HCT116 (cell line): Measurements from ENCODE around the gene MDM4. TPM values are rescaled to one million over a fixed set of nuclear protein-coding genes. Genes with fewer than 3 reads are reported as not detected.
"Not testable (repeated sequence)": the region's sequence is repeated elsewhere in the genome, so short reads cannot be mapped to it uniquely, and the experiment has no call there.

ENCODE experiments used
- ATAC-seq: fragments of 200-7000 bp; cut with Tn5 transposase; 2 replicates; pipeline ENCODE4 v1.9.1; 2020; ENCODE audit warnings: mild to moderate bottlenecking, moderate library complexity
- BruUV-seq: library from RNA; stranded (reverse); fragments of 400-500 nt; replicated peaks from 2 replicates; lab custom pipeline; 2021; lab: Mats Ljungman, UMichigan
- CTCF ChIA-PET: fragments of 300-600 bp; sonication (Branson Sonifier 250); formaldehyde crosslinking; loops from one replicate; lab custom pipeline; 2021; ENCODE audit warnings: antibody characterized with exemption; lab: Charles Lee
- POLR2A ChIA-PET: fragments of 300-600, 350-600 bp; sonication (Branson Sonifier 250); formaldehyde crosslinking; loops from one replicate; lab custom pipeline; 2021; ENCODE audit warnings: antibody characterized with exemption; lab: Charles Lee
- RAD21 ChIA-PET, 2 experiments: fragments of 300-600 bp; sonication (Branson Sonifier 250); formaldehyde crosslinking; loops; one replicate each; lab custom pipeline; 2023; ENCODE audit warnings: low total read pairs in 2 of 2; ENCODE audit not compliant: uncharacterized antibody in 2 of 2, unreplicated experiment in 2 of 2, low non-redundant PET in 1 of 2; lab: Charles Lee
- DNase-seq: peaks from one replicate; pipeline ENCODE4 v3.0.0-alpha.2; 2010; ENCODE audit warnings: low read depth, low spot score
- H2AFZ ChIP-seq: fragments of 200-600 bp; shearing (Covaris generic), sonication (generic); 2 replicates; pipeline ENCODE4 v1.6.1; 2017; ENCODE audit warnings: low read depth, mixed run types, mixed read lengths, antibody characterized with exemption, low read length; ENCODE audit not compliant: poor library complexity, severe bottlenecking
- H3K27ac ChIP-seq: 2 replicates; pipeline ENCODE4 v1.5.1; 2012; ENCODE audit warnings: low read depth, low read length
- H3K27me3 ChIP-seq: fragments of 200-600 bp; sonication (generic); 2 replicates; pipeline ENCODE4 v1.6.1; 2016; ENCODE audit warnings: mixed run types, low read length, mixed read lengths; ENCODE audit not compliant: insufficient read depth
- H3K36me3 ChIP-seq, 2 experiments: fragments of 200-500 bp in 1 of 2; fragments of 200-600 bp in 1 of 2; sonication (Bioruptor generic) in 1 of 2; sonication (generic) in 1 of 2; 2 replicates each; pipeline versions ENCODE4 v1.5.1 to v1.6.1; 2014 to 2016; ENCODE audit warnings: low read length in 2 of 2, inconsistent platforms in 1 of 2, mixed read lengths in 1 of 2, mixed run types in 1 of 2; ENCODE audit not compliant: insufficient read depth in 2 of 2, control insufficient read depth in 1 of 2
- H3K4me1 ChIP-seq, 2 experiments: fragments of 200-600 bp in 1 of 2; sonication (generic) in 1 of 2; 2 replicates each; pipeline versions ENCODE4 v1.5.1 to v1.6.1; 2012 to 2017; ENCODE audit warnings: low read length in 2 of 2, inconsistent platforms in 1 of 2, mild to moderate bottlenecking in 1 of 2, mixed read lengths in 1 of 2, mixed run types in 1 of 2, moderate library complexity in 1 of 2; ENCODE audit not compliant: insufficient read depth in 2 of 2, control insufficient read depth in 1 of 2
- H3K4me2 ChIP-seq: fragments of 200-600 bp; sonication (generic); 2 replicates; pipeline ENCODE4 v1.6.1; 2017; ENCODE audit warnings: mixed run types, low read length, mixed read lengths
- H3K4me3 ChIP-seq, 2 experiments: fragments of 200-600 bp in 1 of 2; sonication (generic) in 1 of 2; replicated peaks in 1 of 2; 2 replicates each; pipeline ENCODE4 v1.5.1; 2011 to 2016; ENCODE audit warnings: low read length in 2 of 2, control low read depth in 1 of 2, low read depth in 1 of 2, mild to moderate bottlenecking in 1 of 2, mixed read lengths in 1 of 2, mixed run types in 1 of 2
- H3K79me2 ChIP-seq: fragments of 200-600 bp; sonication (generic); 2 replicates; pipeline ENCODE4 v1.6.1; 2017; ENCODE audit warnings: mild to moderate bottlenecking, mixed run types, low read length, moderate library complexity, mixed read lengths; ENCODE audit not compliant: insufficient read depth
- H3K9ac ChIP-seq: fragments of 200-600 bp; sonication (generic); 2 replicates; pipeline ENCODE4 v1.6.1; 2016; ENCODE audit warnings: low read length, mixed read lengths
- H3K9me2 ChIP-seq: fragments of 200-600 bp; sonication (generic), shearing (Covaris generic); 2 replicates; pipeline ENCODE4 v1.6.1; 2017; ENCODE audit warnings: mixed run types, mild to moderate bottlenecking, moderate library complexity; ENCODE audit not compliant: insufficient read depth
- H3K9me3 ChIP-seq, 2 experiments: fragments of 200-500 bp in 1 of 2; fragments of 200-600 bp in 1 of 2; sonication (Bioruptor generic) in 1 of 2; sonication (generic) in 1 of 2; 2 replicates each; pipeline ENCODE4 v1.6.1; 2014 to 2017; ENCODE audit warnings: low read length in 2 of 2, mixed read lengths in 2 of 2, inconsistent platforms in 1 of 2, low read depth in 1 of 2, mild to moderate bottlenecking in 1 of 2, mixed run types in 1 of 2, moderate library complexity in 1 of 2; ENCODE audit not compliant: control insufficient read depth in 1 of 2, insufficient read depth in 1 of 2
- H4K20me1 ChIP-seq: fragments of 200-600 bp; sonication (generic), shearing (Covaris generic); 2 replicates; pipeline ENCODE4 v1.6.1; 2017; ENCODE audit warnings: mixed run types, mild to moderate bottlenecking, moderate library complexity; ENCODE audit not compliant: insufficient read depth
- CEBPB ChIP-seq: IDR thresholded peaks from 2 replicates; pipeline ENCODE4 v1.6.1; 2012; ENCODE audit warnings: low read depth
- EGR1 ChIP-seq: IDR thresholded peaks from 2 replicates; pipeline ENCODE4 v1.6.1; 2012; ENCODE audit warnings: low read depth
- ELF1 ChIP-seq: IDR thresholded peaks from 2 replicates; pipeline ENCODE4 v1.6.1; 2012; ENCODE audit warnings: low read depth, borderline replicate concordance
- FOSL1 ChIP-seq: IDR thresholded peaks from 2 replicates; pipeline ENCODE4 v1.6.1; 2012; ENCODE audit warnings: low read depth
- JUND ChIP-seq: IDR thresholded peaks from 2 replicates; pipeline ENCODE4 v1.6.1; 2012
- POLR2AphosphoS5 ChIP-seq: IDR thresholded peaks from 2 replicates; pipeline ENCODE4 v1.6.1; 2011; ENCODE audit warnings: mild to moderate bottlenecking, low read depth, low read length, moderate library complexity
- SP1 ChIP-seq: IDR thresholded peaks from 2 replicates; pipeline ENCODE4 v1.6.1; 2012; ENCODE audit warnings: low read depth
- SRF ChIP-seq: IDR thresholded peaks from 2 replicates; pipeline ENCODE4 v1.6.1; 2012; ENCODE audit warnings: low read depth
- TCF7L2 ChIP-seq: IDR thresholded peaks from 2 replicates; pipeline ENCODE4 v1.7.0; 2011; ENCODE audit warnings: borderline replicate concordance, inconsistent platforms; ENCODE audit not compliant: insufficient read depth, insufficient read length; ENCODE audit errors: extremely low read depth
- ZNF274 ChIP-seq: fragments of 200-500 bp; sonication (Bioruptor generic); IDR thresholded peaks from 2 replicates; pipeline ENCODE4 v1.6.1; 2014; ENCODE audit warnings: mild to moderate bottlenecking, low read depth, low read length, inconsistent platforms
- intact Hi-C: fragments of 100-400 bp; cut with micrococcal nuclease; formaldehyde crosslinking; loops from 2 replicates; pipeline ENCODE4 v1.10.0; 2022
- total RNA-seq: library from RNA; stranded (reverse); gene quantifications from one replicate; pipeline ENCODE4 v1.2.1, GENCODE V29; 2021; ENCODE audit not compliant: unreplicated experiment
- TF ChIP-seq, protein P1 (sequence below): IDR thresholded peaks from 2 replicates; pipeline ENCODE4 v1.6.1; 2012; ENCODE audit warnings: low read depth
- TF ChIP-seq, protein P2 (sequence below): IDR thresholded peaks from 2 replicates; pipeline ENCODE4 v1.6.1; 2011; ENCODE audit warnings: mild to moderate bottlenecking, low read length, moderate library complexity; ENCODE audit not compliant: insufficient replicate concordance; ENCODE audit errors: extremely low read depth
- TF ChIP-seq, protein P3 (sequence below): IDR thresholded peaks from 2 replicates; pipeline ENCODE4 v1.6.1; 2012

The MDM4 gene
- total RNA-seq, 1 experiment from 2014 or later, result 79.5 TPM

DNA sequence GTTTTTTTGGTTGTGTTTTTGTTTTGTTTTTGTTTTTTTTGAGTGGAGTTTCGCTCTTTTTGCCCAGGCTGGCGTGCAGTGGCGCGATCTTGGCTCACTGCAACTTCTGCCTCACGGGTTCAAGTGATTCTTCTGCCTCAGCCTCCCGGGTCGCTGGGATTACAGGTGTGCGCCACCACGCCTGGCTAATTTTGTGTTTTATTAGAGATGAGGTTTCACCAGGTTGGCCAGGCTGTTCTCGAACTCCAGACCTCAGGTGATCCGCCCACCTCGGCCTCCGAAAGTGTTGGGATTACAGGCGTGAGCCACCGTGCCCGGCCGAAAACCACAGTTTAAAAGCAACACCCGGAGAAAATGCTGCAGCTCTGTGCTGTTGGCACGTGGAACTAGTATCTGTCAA is 1.2 kb downstream of the MDM4 start:
- peaks cover 0 to 33% of the 10 kb centered on the region in 2 experiments; a peak in 1 of 4 replicates for H3K36me3 ChIP-seq
- H3K27me3 ChIP-seq, intact Hi-C loops, H2AFZ ChIP-seq, CTCF ChIA-PET, RAD21 ChIA-PET, H3K9me2 ChIP-seq, H4K20me1 ChIP-seq, ATAC-seq, BruUV-seq, DNase-seq, H3K9me3 ChIP-seq: not testable (repeated sequence)
- H3K9ac ChIP-seq, result peak overlapping the region; percentile 91
- POLR2A ChIA-PET, result interaction anchor here (2.8 kb wide), 1 partner anchor 11 kb away, joined by 63 read pairs; no protein-coding TSS in a partner anchor
- peaks cover 62% of the 10 kb centered on the region for H3K79me2 ChIP-seq
- H3K4me2 ChIP-seq, result peak overlapping the region; percentile 69
- H3K4me3 ChIP-seq, result peak overlapping the region; percentile 79
- H3K4me1 ChIP-seq, result peaks cover 20 to 21% of the 10 kb centered on the region in 2 experiments
- H3K27ac ChIP-seq, result peak overlapping the region; percentile 90; the same call in 1 of the 2 replicates

DNA sequence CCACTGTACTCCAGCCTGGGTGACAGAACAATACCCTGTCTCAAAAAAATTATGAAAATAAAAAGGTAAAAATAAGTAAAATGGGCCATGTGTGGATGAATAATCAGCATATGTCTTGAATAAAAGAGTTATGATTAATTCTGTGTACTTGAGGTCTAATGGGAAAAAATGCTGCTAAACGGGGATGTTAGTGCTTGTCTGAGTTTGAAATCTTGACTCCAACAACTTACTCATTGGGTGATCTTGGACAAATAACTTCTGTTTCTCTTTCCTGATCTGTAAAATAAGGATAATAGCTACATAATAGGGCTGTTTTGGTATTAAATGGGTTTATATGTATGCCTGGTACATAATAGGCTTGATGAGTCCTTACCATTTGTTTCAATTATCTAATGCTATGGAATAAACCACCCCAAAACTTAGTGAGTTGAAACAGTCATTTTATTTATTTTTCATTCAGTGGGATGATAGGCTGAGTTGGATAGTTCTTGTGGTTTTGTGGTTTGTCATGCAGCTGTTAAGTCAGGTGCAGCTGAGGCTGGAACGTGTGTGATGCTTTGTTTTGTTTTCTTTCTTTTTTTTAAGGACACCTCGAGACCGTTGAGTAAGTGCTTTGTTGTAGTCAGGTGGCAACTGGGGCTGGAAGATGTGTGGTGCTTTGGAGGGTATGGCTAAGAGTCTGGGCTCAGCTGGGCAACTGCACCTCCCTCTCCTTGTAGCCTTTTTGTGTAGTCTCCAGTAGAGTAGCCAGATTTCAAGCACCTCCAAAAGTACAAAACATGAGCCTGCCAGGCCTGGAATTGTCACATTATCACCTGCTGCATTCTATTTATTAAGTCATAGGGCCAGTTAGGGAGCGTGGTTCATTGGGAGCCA is 4.9 kb downstream of the MDM4 start:
- Histone ChIP-seq H3K36me3 (peaks cover 4 to 47% of the 10 kb centered on the region in 2 experiments; a peak in 3 of 4 replicates), H3K9ac (no peak overlapping the region), H3K4me2 (no peak overlapping the region), H3K9me2 (no peaks in the 10 kb centered on the region), H2AFZ (no peak overlapping the region), H3K4me1 (peaks cover 10 to 28% of the 10 kb centered on the region in 2 experiments; a peak in 3 of 4 replicates), H4K20me1 (no peaks in the 10 kb centered on the region), H3K79me2 (peaks cover 93% of the 10 kb centered on the region), H3K27me3 (no peaks in the 10 kb centered on the region), H3K4me3 (no peak overlapping the region), H3K27ac (no peak overlapping the region), H3K9me3 (peaks cover 0 to 9% of the 10 kb centered on the region in 2 experiments; a peak in 1 of 4 replicates)
- BruUV-seq, result no TSS peak
- no peak for ATAC-seq
- no peak for DNase-seq
- CTCF ChIA-PET, result no interaction called here
- RAD21 ChIA-PET, result no interaction called here
- POLR2A ChIA-PET, result no interaction called here
- intact Hi-C loops, result no loop called here
- TF ChIP-seq ZNF274 (no peak), JUND (no peak), SRF (no peak), EGR1 (no peak), CEBPB (no peak), POLR2AphosphoS5 (no peak), FOSL1 (no peak), TCF7L2 (no peak), SP1 (no peak), ELF1 (no peak)
- TF ChIP-seq, protein P1, sequence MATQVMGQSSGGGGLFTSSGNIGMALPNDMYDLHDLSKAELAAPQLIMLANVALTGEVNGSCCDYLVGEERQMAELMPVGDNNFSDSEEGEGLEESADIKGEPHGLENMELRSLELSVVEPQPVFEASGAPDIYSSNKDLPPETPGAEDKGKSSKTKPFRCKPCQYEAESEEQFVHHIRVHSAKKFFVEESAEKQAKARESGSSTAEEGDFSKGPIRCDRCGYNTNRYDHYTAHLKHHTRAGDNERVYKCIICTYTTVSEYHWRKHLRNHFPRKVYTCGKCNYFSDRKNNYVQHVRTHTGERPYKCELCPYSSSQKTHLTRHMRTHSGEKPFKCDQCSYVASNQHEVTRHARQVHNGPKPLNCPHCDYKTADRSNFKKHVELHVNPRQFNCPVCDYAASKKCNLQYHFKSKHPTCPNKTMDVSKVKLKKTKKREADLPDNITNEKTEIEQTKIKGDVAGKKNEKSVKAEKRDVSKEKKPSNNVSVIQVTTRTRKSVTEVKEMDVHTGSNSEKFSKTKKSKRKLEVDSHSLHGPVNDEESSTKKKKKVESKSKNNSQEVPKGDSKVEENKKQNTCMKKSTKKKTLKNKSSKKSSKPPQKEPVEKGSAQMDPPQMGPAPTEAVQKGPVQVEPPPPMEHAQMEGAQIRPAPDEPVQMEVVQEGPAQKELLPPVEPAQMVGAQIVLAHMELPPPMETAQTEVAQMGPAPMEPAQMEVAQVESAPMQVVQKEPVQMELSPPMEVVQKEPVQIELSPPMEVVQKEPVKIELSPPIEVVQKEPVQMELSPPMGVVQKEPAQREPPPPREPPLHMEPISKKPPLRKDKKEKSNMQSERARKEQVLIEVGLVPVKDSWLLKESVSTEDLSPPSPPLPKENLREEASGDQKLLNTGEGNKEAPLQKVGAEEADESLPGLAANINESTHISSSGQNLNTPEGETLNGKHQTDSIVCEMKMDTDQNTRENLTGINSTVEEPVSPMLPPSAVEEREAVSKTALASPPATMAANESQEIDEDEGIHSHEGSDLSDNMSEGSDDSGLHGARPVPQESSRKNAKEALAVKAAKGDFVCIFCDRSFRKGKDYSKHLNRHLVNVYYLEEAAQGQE, result no peak
- TF ChIP-seq, protein P2, sequence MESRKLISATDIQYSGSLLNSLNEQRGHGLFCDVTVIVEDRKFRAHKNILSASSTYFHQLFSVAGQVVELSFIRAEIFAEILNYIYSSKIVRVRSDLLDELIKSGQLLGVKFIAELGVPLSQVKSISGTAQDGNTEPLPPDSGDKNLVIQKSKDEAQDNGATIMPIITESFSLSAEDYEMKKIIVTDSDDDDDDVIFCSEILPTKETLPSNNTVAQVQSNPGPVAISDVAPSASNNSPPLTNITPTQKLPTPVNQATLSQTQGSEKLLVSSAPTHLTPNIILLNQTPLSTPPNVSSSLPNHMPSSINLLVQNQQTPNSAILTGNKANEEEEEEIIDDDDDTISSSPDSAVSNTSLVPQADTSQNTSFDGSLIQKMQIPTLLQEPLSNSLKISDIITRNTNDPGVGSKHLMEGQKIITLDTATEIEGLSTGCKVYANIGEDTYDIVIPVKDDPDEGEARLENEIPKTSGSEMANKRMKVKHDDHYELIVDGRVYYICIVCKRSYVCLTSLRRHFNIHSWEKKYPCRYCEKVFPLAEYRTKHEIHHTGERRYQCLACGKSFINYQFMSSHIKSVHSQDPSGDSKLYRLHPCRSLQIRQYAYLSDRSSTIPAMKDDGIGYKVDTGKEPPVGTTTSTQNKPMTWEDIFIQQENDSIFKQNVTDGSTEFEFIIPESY, result no peak
- TF ChIP-seq, protein P3, sequence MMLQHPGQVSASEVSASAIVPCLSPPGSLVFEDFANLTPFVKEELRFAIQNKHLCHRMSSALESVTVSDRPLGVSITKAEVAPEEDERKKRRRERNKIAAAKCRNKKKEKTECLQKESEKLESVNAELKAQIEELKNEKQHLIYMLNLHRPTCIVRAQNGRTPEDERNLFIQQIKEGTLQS, result no peak
